ENCODE data around the gene TSLP.

- TF ChIP-seq CTCF (IDR thresholded peaks at IDR 0.05; ENCODE audit: poor library complexity) (no peak), EZH2 (IDR thresholded peaks at IDR 0.05; ENCODE audit: borderline replicate concordance) (no peak), EZH2phosphoT487 (IDR thresholded peaks at IDR 0.05; ENCODE audit: low read depth, severe bottlenecking, unreplicated experiment) (no peak)
Measured at GRCh38 chr5:111069839-111070238, 1.7 kb upstream of the TSLP start.

All from hepatocyte (in vitro differentiated cells).